Left ventricle myocardium inferior (tissue), 1 donor: Measurements from ENCODE around the gene NFIA. TPM values are rescaled to one million over a fixed set of nuclear protein-coding genes. Genes with fewer than 3 reads are reported as not detected.

ENCODE experiments used
- DNase-seq: peaks from one replicate; pipeline ENCODE4 v3.0.0-alpha.2; 2020
- H3K27ac ChIP-seq: fragments of 200-600 bp; replicated peaks from 2 replicates; pipeline ENCODE4 v1.8.0; 2021
- H3K27me3 ChIP-seq: fragments of 200-600 bp; 2 replicates; pipeline ENCODE4 v1.8.0; 2021; ENCODE audit warnings: low read depth
- H3K36me3 ChIP-seq: fragments of 200-600 bp; 2 replicates; pipeline ENCODE4 v1.8.0; 2021
- H3K4me1 ChIP-seq: fragments of 200-600 bp; 2 replicates; pipeline ENCODE4 v1.8.0; 2021
- H3K4me3 ChIP-seq: fragments of 200-600 bp; 2 replicates; pipeline ENCODE4 v1.8.0; 2021; ENCODE audit warnings: mild to moderate bottlenecking, moderate library complexity
- H3K9me3 ChIP-seq: fragments of 200-600 bp; replicated peaks from 2 replicates; pipeline ENCODE4 v1.8.0; 2021
- intact Hi-C: fragments of 100-400 bp; cut with micrococcal nuclease; formaldehyde crosslinking; loops from one replicate; pipeline ENCODE4 v1.11.0; 2022
- total RNA-seq: library from RNA; stranded (reverse); fragmentation: NEBNext Ultra II Directional; extraction: Animal tissue kit (Norgen Biotek cat#: 25700); gene quantifications from one replicate; pipeline ENCODE4 v1.2.1, GENCODE V29; 2021
- TF ChIP-seq, protein P1 (sequence below): fragments of 200-600 bp; IDR thresholded peaks from 2 replicates; pipeline ENCODE4 v1.8.0; 2021; ENCODE audit warnings: antibody characterized with exemption, mild to moderate bottlenecking, borderline replicate concordance
- donor health status: DM: no; HTN: yes; CAD: no; lungs with severe emphysema.

Gene NFIA
- total RNA-seq, 1 donor from 2014 or later = 90.2 TPM

DNA sequence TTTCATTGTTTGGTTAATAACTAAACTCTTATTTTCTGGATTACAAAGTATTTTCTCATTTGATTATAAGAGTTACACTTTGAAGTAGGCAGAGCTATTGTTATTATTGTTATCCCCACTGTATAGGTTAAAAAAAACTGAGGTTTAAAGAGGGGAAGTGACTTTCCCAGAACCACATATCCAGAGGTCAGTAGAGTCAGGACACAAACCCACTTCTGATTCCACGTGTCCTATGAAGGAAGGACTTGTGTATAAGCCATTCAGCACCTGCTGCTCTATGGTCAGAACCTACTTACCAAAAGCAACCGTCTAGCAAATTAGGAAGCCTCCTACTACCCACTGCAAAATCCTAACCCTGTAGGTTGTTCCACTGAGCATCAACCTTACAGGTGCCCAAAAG is 351.3 kb downstream of the NFIA start:
- Histone ChIP-seq H3K27me3 (no peaks in the 10 kb centered on the region), H3K27ac (peak overlapping the region; percentile 86), H3K9me3 (no peaks in the 10 kb centered on the region), H3K36me3 (no peaks in the 10 kb centered on the region), H3K4me3 (no peak overlapping the region), H3K4me1 (peaks cover 69% of the 10 kb centered on the region)
- TF ChIP-seq, protein P1, sequence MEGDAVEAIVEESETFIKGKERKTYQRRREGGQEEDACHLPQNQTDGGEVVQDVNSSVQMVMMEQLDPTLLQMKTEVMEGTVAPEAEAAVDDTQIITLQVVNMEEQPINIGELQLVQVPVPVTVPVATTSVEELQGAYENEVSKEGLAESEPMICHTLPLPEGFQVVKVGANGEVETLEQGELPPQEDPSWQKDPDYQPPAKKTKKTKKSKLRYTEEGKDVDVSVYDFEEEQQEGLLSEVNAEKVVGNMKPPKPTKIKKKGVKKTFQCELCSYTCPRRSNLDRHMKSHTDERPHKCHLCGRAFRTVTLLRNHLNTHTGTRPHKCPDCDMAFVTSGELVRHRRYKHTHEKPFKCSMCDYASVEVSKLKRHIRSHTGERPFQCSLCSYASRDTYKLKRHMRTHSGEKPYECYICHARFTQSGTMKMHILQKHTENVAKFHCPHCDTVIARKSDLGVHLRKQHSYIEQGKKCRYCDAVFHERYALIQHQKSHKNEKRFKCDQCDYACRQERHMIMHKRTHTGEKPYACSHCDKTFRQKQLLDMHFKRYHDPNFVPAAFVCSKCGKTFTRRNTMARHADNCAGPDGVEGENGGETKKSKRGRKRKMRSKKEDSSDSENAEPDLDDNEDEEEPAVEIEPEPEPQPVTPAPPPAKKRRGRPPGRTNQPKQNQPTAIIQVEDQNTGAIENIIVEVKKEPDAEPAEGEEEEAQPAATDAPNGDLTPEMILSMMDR = no peak
- intact Hi-C loops = no loop called here
- DNase-seq = no peak

DNA sequence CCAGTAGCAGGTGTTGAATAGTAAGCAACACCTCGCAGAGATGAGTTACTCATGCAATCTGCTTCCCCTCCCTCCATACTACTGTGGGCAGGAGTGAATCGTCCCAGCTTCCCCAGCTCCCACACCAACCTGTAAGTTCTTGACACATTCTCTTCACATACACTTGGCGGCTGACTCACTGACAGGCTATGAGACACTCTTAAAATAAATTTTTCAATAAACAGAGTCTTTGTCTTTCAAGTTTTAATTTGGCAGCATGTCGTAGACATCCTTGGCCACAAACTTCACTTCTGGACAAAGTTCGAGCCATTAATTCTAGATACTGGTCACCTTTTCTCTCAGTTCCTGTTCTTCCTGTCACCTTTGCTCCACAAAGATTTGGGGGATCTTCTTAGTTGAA is 351.9 kb downstream of the NFIA start:
- TF ChIP-seq, protein P1 = no peak
- Histone ChIP-seq H3K36me3 (no peaks in the 10 kb centered on the region), H3K27ac (peak overlapping the region; percentile 86), H3K27me3 (no peaks in the 10 kb centered on the region), H3K4me3 (no peak overlapping the region), H3K9me3 (no peaks in the 10 kb centered on the region), H3K4me1 (peaks cover 69% of the 10 kb centered on the region)
- intact Hi-C loops = no loop called here
- no peak for DNase-seq

DNA sequence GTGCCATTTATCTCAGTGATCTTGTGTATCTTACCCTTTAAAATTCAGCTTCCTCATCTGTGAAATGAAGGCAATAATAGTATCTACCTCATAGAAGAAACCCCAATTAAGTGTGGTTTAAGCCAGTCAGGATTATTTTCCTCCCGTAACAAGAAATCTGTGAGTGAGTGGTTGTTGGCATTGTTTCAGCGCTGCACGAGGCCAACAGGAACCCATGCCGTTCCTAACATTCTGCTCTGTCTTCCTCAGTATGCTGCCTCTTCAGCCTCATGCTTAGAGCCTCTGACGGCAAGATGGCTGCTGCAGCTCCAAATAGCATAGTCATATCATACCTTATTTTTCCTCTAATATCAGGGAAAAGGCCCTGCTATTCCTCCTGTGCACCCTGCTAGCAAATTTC is 352.9 kb downstream of the NFIA start:
- intact Hi-C loops = no loop called here
- H3K9me3 ChIP-seq = no peaks in the 10 kb centered on the region
- no peak for DNase-seq
- TF ChIP-seq, protein P1 = no peak
- no peaks in the 10 kb centered on the region for H3K27me3 ChIP-seq
- H3K4me1 ChIP-seq = peaks cover 69% of the 10 kb centered on the region
- H3K36me3 ChIP-seq = no peaks in the 10 kb centered on the region
- H3K4me3 ChIP-seq = no peak overlapping the region
- H3K27ac ChIP-seq = peak overlapping the region; percentile 86

DNA sequence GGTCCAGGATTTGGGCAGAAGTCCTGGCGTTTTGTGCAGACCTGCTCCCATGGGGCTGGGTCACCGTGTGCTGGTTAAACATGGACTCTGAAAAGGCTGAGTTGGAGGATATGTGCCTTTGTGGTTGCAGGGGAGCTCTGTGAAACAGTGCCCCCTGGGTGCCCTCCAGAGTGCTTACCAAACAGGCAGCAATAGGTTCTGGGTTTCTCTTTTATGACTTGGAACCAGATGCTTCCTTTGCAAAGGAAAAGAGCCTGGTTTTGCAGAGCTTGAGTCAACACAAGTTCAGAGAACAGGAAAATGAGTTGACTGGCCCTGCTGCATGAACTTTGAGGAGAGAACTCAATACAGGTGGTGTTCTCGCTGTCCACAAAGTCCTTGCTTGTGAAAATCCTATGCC is 353.7 kb downstream of the NFIA start:
- intact Hi-C loops = no loop called here
- no peak for DNase-seq
- no peaks in the 10 kb centered on the region for H3K27me3 ChIP-seq
- TF ChIP-seq, protein P1 = peak; percentile 35
- H3K27ac ChIP-seq = peak overlapping the region; percentile 86
- H3K9me3 ChIP-seq = no peaks in the 10 kb centered on the region
- no peaks in the 10 kb centered on the region for H3K36me3 ChIP-seq
- H3K4me1 ChIP-seq = peaks cover 75% of the 10 kb centered on the region
- H3K4me3 ChIP-seq = no peak overlapping the region

DNA sequence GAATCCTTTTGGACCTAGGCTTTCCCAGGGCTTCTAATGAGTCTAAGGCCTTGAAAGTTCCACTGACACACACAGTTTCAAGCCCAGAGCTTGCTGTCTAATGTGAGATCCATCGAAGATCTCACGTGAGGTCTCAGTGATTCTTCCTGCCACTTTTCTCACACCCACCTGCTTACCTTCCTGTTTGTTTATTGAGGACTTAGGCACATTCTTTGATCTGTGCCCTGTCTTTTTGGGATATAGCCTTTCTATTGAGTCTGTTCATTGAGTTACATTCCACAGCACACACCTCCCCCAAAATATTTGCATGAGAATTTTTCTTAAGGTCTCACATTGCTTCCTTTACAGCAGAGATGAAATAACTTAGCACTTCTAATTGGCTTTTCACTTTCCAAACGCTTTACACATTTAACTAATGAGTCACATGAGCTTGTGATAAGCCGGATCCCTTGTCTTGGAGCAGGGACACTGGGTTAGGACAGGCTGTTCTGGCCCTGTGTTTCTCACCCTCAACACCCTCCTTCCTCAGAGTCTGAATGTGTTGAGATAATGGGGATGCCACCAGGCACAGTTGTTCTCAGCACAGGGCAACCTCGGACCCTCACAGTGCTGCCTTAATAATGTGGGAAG is 354.2 kb downstream of the NFIA start:
- Histone ChIP-seq H3K4me1 (peaks cover 77% of the 10 kb centered on the region), H3K27me3 (no peaks in the 10 kb centered on the region), H3K4me3 (no peak overlapping the region), H3K9me3 (no peaks in the 10 kb centered on the region), H3K27ac (peak overlapping the region; percentile 86), H3K36me3 (no peaks in the 10 kb centered on the region)
- DNase-seq = no peak
- TF ChIP-seq, protein P1 = no peak
- intact Hi-C loops = no loop called here
